A549 (cell line): ENCODE data around the gene GALNT12. TPM values are rescaled to one million over a fixed set of nuclear protein-coding genes. Genes with fewer than 3 reads are reported as not detected.

Source experiments
- ATAC-seq, 2 experiments: fragments of 200-7000 bp in 1 of 2; fragments of >200 bp in 1 of 2; cut with Nextera tagmentation in 1 of 2; cut with Tn5 transposase in 1 of 2; 3 replicates each; pipeline versions ENCODE4 v1.8.0 to v1.9.1; 2018 to 2020; ENCODE audit warnings: mild to moderate bottlenecking in 1 of 2, moderate library complexity in 1 of 2
- CTCF ChIA-PET: fragments of 300-600 bp; sonication (Branson Sonifier 250); formaldehyde crosslinking; extraction: SDS; loops from one replicate; lab custom pipeline; 2021; ENCODE audit warnings: antibody characterized with exemption, inconsistent platforms; lab: Yijun Ruan, JAX
- POLR2A ChIA-PET: fragments of 350-600 bp; formaldehyde crosslinking; extraction: SDS; loops from one replicate; lab custom pipeline; 2021; ENCODE audit warnings: antibody characterized with exemption, inconsistent platforms; lab: Yijun Ruan, JAX
- DNase-seq, 2 experiments: peaks; one replicate each; pipeline versions ENCODE4 v3.0.0 to v3.0.0-alpha.2; 2011 to 2016; ENCODE audit warnings: low read depth in 1 of 2, low spot score in 1 of 2
- FAIRE-seq: peaks from 2 replicates; lab custom pipeline; 2011; peaks lifted over from hg19 to GRCh38; lab: Jason Lieb, UNC
- H3K27ac ChIP-seq, 2 experiments: fragments of >200 bp; sonication (Bioruptor Twin); formaldehyde crosslinking; 3 replicates each; pipeline ENCODE4 v1.5.1; 2016 to 2017
- H3K4me1 ChIP-seq: fragments of >200 bp; sonication (Bioruptor Twin); formaldehyde crosslinking; 3 replicates; pipeline ENCODE4 v1.6.1; 2016
- H3K4me2 ChIP-seq: fragments of >200 bp; sonication (Bioruptor Twin); formaldehyde crosslinking; 3 replicates; pipeline ENCODE4 v1.6.1; 2016
- H3K4me3 ChIP-seq: fragments of >200 bp; sonication (Bioruptor Twin); formaldehyde crosslinking; 3 replicates; pipeline ENCODE4 v1.5.1; 2016
- H3K9me3 ChIP-seq: fragments of >200 bp; sonication (Bioruptor Twin); formaldehyde crosslinking; 3 replicates; pipeline ENCODE4 v1.6.1; 2016
- CEBPB ChIP-seq, 2 experiments: fragments of >200 bp in 1 of 2; sonication (Bioruptor Twin) in 1 of 2; formaldehyde crosslinking in 1 of 2; IDR thresholded peaks; 2 replicates each; pipeline ENCODE4 v1.6.1; 2012 to 2016
- CHD2 ChIP-seq: fragments of 150-350 bp; IDR thresholded peaks from 2 replicates; pipeline ENCODE4 v1.6.1; 2014; ENCODE audit warnings: low read length; ENCODE audit not compliant: partially characterized antibody
- EHF ChIP-seq: fragments of 250-450 bp; sonication (Bioruptor Pico); IDR thresholded peaks from 2 replicates; pipeline ENCODE4 v1.5.0; 2020; ENCODE audit warnings: mild to moderate bottlenecking
- EHMT2 ChIP-seq: fragments of 200-600 bp; sonication (generic); IDR thresholded peaks from 2 replicates; pipeline ENCODE4 v1.6.1; 2016; ENCODE audit warnings: antibody characterized with exemption, low read depth, mild to moderate bottlenecking, moderate library complexity
- EP300 ChIP-seq, 2 experiments: fragments of >200 bp; sonication (Bioruptor Twin); formaldehyde crosslinking; IDR thresholded peaks; 2 replicates in 1 of 2; 3 replicates in 1 of 2; pipeline ENCODE4 v1.6.1; 2016 to 2017
- FOSB ChIP-seq: fragments of 250-450 bp; sonication (Bioruptor Pico); IDR thresholded peaks from 2 replicates; pipeline ENCODE4 v1.5.0; 2020; ENCODE audit warnings: mild to moderate bottlenecking, moderate library complexity
- FOXS1 ChIP-seq: fragments of 250-450 bp; sonication (Bioruptor Pico); IDR thresholded peaks from 2 replicates; pipeline ENCODE4 v1.5.0; 2020; ENCODE audit warnings: mild to moderate bottlenecking, moderate library complexity
- HDAC2 ChIP-seq: fragments of 200-600 bp; sonication (generic); IDR thresholded peaks from 2 replicates; pipeline ENCODE4 v1.6.1; 2016
- HOXA7 ChIP-seq: fragments of 250-450 bp; sonication (Bioruptor Pico); IDR thresholded peaks from 2 replicates; pipeline ENCODE4 v1.5.0; 2020; ENCODE audit warnings: mild to moderate bottlenecking, moderate library complexity
- JUN ChIP-seq, 2 experiments: fragments of >200 bp; sonication (Bioruptor Twin); formaldehyde crosslinking; IDR thresholded peaks; 2 replicates in 1 of 2; 3 replicates in 1 of 2; pipeline ENCODE4 v1.6.1; 2016 to 2017
- KDM1A ChIP-seq: fragments of 200-600 bp; sonication (generic); IDR thresholded peaks from 2 replicates; pipeline ENCODE4 v1.6.1; 2016; ENCODE audit warnings: low read depth, mild to moderate bottlenecking
- MAZ ChIP-seq: fragments of 150-350 bp; IDR thresholded peaks from 2 replicates; pipeline ENCODE4 v1.6.1; 2014; ENCODE audit warnings: antibody characterized with exemption, low read depth, low read length, borderline replicate concordance
- NFE2L2 ChIP-seq: fragments of 150-350 bp; conservative IDR thresholded peaks from 2 replicates; pipeline ENCODE4 v1.6.1; 2014; ENCODE audit warnings: low read length
- RARB ChIP-seq: fragments of 250-450 bp; sonication (Bioruptor Pico); IDR thresholded peaks from 2 replicates; pipeline ENCODE4 v1.8.0; 2021; ENCODE audit warnings: mild to moderate bottlenecking, moderate library complexity
- RNF2 ChIP-seq: fragments of 200-600 bp; sonication (generic); IDR thresholded peaks from 2 replicates; pipeline ENCODE4 v1.6.1; 2016; ENCODE audit warnings: low read depth, mild to moderate bottlenecking, antibody characterized with exemption, moderate library complexity, borderline replicate concordance
- SMC3 ChIP-seq: fragments of >200 bp; sonication (Bioruptor Twin); formaldehyde crosslinking; IDR thresholded peaks from 3 replicates; pipeline ENCODE4 v1.6.1; 2018; ENCODE audit warnings: inconsistent platforms
- TP53 ChIP-seq: fragments of 250-450 bp; sonication (Bioruptor Pico); IDR thresholded peaks from 2 replicates; pipeline ENCODE4 v1.5.0; 2021; ENCODE audit warnings: mild to moderate bottlenecking, moderate library complexity
- ZSCAN20 ChIP-seq: fragments of 250-450 bp; sonication (Bioruptor Pico); IDR thresholded peaks from 2 replicates; pipeline ENCODE4 v1.8.0; 2022; ENCODE audit warnings: mild to moderate bottlenecking, moderate library complexity
- WGBS: methylation state at CpG from one replicate; pipeline ENCODE4 v1.1.6; 2017; ENCODE audit errors: missing lambda C conversion rate; 5-methylcytosine and 5-hydroxymethylcytosine counted together
- polyA plus RNA-seq, 4 experiments: library from polyadenylated mRNA; depleted of rRNA in 3 of 4; stranded (reverse); fragments of >200 nt; fragmentation: RNase III in 1 of 4; extraction: RNeasy Plus Mini Kit Qiagen cat#74134 plus additional on column Dnase treatment in 1 of 4; gene quantifications; 2 replicates in 3 of 4; 3 replicates in 1 of 4; pipeline ENCODE4 v1.2.3, GENCODE V29; 2011 to 2017
- TF ChIP-seq, protein P1 (sequence below): fragments of >200 bp; sonication (Bioruptor Twin); formaldehyde crosslinking; IDR thresholded peaks from 3 replicates; pipeline ENCODE4 v1.5.1; 2016
- TF ChIP-seq, protein P2 (sequence below): IDR thresholded peaks from 2 replicates; pipeline ENCODE4 v1.6.1; 2012
- TF ChIP-seq, protein P3 (sequence below): fragments of >200 bp; sonication (Bioruptor Twin); formaldehyde crosslinking; IDR thresholded peaks from 2 replicates; pipeline ENCODE4 v1.6.1; 2016
- TF ChIP-seq, protein P4 (sequence below): fragments of 150-350 bp; IDR thresholded peaks from 2 replicates; pipeline ENCODE4 v1.6.1; 2014; ENCODE audit warnings: low read depth, mild to moderate bottlenecking, low read length
- TF ChIP-seq, protein P5 (sequence below): fragments of >200 bp; sonication (Bioruptor Twin); formaldehyde crosslinking; IDR thresholded peaks from 3 replicates; pipeline ENCODE4 v1.6.1; 2016
- TF ChIP-seq, protein P6 (sequence below): IDR thresholded peaks from 2 replicates; pipeline ENCODE4 v1.6.1; 2012; ENCODE audit warnings: low read depth, borderline replicate concordance

Gene GALNT12
- polyA plus RNA-seq, 2 of the 4 experiments (the other 2 are of a cell fraction): 3.2 to 7.3 TPM

DNA sequence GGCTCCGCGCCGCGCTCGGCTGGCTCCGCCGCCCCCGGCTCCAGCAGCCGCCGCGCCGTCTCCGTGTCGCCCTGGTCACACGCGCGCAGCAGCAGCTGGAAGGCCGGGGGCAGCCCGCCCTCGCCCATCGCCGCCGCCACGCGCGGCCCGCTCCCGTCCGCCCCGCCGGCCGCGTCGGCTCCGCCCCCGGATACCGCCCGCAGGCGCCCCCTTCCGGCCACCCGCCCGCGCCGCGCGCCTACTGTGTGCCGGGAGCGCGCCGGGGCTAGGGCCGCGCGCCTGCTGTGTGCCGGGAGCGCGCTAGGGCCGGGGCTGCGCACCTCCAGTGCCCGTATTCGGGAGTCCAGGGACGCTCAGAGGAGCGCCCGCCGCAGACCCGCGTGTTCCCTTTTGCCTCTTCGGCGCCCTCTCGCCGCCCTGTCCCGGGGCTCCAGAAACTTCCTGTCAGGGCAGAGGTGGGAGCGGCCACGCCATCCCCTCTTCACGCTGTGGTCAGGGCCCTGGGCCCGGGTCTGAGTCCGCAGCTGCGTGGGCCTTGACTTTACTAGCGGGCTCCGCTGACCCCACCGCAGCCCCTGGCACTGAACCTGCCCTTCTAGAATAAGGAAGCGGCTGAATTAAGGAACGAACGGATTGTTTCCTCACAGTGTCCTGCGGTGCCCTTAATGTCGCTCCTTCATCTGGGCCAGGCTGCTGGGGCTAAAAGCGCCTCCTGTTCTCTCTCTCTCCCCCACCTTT lies 10.9 kb upstream of the GALNT12 start, which contains the start of gene ANKS6 (continued):
- TF ChIP-seq, protein P1, sequence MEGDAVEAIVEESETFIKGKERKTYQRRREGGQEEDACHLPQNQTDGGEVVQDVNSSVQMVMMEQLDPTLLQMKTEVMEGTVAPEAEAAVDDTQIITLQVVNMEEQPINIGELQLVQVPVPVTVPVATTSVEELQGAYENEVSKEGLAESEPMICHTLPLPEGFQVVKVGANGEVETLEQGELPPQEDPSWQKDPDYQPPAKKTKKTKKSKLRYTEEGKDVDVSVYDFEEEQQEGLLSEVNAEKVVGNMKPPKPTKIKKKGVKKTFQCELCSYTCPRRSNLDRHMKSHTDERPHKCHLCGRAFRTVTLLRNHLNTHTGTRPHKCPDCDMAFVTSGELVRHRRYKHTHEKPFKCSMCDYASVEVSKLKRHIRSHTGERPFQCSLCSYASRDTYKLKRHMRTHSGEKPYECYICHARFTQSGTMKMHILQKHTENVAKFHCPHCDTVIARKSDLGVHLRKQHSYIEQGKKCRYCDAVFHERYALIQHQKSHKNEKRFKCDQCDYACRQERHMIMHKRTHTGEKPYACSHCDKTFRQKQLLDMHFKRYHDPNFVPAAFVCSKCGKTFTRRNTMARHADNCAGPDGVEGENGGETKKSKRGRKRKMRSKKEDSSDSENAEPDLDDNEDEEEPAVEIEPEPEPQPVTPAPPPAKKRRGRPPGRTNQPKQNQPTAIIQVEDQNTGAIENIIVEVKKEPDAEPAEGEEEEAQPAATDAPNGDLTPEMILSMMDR: peak; percentile 78
- TF ChIP-seq, protein P2, sequence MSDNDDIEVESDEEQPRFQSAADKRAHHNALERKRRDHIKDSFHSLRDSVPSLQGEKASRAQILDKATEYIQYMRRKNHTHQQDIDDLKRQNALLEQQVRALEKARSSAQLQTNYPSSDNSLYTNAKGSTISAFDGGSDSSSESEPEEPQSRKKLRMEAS: no peak; the same call in 1 of the 2 replicates
- TF ChIP-seq KDM1A (no peak), ZSCAN20 (CRISPR knock-in tag) (peak; percentile 77; the same call in 1 of the 2 replicates), MAZ (no peak), EHF (CRISPR knock-in tag) (peak; percentile 73; the same call in 1 of the 2 replicates), TP53 (no peak), HOXA7 (no peak)
- TF ChIP-seq, protein P3, sequence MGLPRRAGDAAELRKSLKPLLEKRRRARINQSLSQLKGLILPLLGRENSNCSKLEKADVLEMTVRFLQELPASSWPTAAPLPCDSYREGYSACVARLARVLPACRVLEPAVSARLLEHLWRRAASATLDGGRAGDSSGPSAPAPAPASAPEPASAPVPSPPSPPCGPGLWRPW: no peak

DNA sequence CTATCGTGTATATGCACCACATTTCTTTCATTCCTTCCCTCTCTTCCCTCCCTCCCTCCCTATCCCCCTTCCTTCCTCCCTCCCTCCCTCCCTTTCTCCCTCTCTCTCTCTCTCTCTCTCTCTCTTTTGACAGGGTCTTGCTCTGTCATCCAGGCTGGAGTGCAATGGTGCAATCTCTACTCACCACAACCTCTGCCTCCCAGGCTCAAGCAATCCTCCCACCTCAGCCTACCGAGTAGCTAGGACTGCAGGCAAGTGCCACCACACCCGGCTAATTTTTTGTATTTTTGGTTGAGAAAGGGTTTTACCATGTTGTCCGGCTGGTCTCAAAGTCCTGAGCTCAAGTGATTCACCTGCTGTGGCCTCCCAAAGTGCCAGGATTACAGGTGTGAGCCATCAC lies 10.0 kb upstream of the GALNT12 start:
- no peak for DNase-seq
- ChIA-PET POLR2A (interaction anchor here (0.5 kb wide), 1 partner anchor 21 kb away, joined by 3 read pairs; no protein-coding TSS in a partner anchor), CTCF (interaction anchor here (0.6 to 4.4 kb wide), 6 partner anchors 10 to 593 kb away, joined by 3 to 41 read pairs (median 4); partner anchors contain the start of gene GALNT12)
- no peak overlapping the region for H3K4me3 ChIP-seq
- peaks cover 16% of the 10 kb centered on the region for H3K9me3 ChIP-seq
- 53% methylated on average over 4 of the region's 4 CpGs for WGBS
- TF ChIP-seq HDAC2 (no peak), EHMT2 (no peak), RARB (no peak), RNF2 (no peak), CEBPB (IDR thresholded peaks at IDR 0.05) (no peak), JUN (IDR thresholded peaks at IDR 0.05) (no peak), FOXS1 (CRISPR knock-in tag) (no peak), NFE2L2 (no peak), EP300 (IDR thresholded peaks at IDR 0.05) (no peak), SMC3 (no peak), HOXA7 (no peak), CHD2 (no peak), FOSB (no peak)
- TF ChIP-seq, protein P4, sequence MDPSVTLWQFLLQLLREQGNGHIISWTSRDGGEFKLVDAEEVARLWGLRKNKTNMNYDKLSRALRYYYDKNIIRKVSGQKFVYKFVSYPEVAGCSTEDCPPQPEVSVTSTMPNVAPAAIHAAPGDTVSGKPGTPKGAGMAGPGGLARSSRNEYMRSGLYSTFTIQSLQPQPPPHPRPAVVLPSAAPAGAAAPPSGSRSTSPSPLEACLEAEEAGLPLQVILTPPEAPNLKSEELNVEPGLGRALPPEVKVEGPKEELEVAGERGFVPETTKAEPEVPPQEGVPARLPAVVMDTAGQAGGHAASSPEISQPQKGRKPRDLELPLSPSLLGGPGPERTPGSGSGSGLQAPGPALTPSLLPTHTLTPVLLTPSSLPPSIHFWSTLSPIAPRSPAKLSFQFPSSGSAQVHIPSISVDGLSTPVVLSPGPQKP: no peak
- TF ChIP-seq, protein P5, sequence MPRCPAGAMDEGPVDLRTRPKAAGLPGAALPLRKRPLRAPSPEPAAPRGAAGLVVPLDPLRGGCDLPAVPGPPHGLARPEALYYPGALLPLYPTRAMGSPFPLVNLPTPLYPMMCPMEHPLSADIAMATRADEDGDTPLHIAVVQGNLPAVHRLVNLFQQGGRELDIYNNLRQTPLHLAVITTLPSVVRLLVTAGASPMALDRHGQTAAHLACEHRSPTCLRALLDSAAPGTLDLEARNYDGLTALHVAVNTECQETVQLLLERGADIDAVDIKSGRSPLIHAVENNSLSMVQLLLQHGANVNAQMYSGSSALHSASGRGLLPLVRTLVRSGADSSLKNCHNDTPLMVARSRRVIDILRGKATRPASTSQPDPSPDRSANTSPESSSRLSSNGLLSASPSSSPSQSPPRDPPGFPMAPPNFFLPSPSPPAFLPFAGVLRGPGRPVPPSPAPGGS: no peak
- TF ChIP-seq, protein P6, sequence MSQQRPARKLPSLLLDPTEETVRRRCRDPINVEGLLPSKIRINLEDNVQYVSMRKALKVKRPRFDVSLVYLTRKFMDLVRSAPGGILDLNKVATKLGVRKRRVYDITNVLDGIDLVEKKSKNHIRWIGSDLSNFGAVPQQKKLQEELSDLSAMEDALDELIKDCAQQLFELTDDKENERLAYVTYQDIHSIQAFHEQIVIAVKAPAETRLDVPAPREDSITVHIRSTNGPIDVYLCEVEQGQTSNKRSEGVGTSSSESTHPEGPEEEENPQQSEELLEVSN: no peak
- H3K4me1 ChIP-seq: peaks cover 11% of the 10 kb centered on the region; the same call in 1 of the 3 replicates
- no peak overlapping the region for H3K27ac ChIP-seq
- no peak for ATAC-seq
- H3K4me2 ChIP-seq: no peak overlapping the region
- FAIRE-seq: no peak
